HCT116 (cell line): ENCODE data around the gene CHRNE.
A peak's percentile ranks its signal among the peaks of the same experiment; 100 is the strongest.

Source experiments
- CEBPB ChIP-seq: IDR thresholded peaks from 2 replicates; pipeline ENCODE4 v1.6.1; 2012; ENCODE audit warnings: low read depth
- CTCF ChIP-seq, 3 experiments: fragments of 200-600 bp in 1 of 3; sonication (generic) in 1 of 3; IDR thresholded peaks in 2 of 3; conservative IDR thresholded peaks in 1 of 3; 2 replicates each; pipeline ENCODE4 v1.5.1; 2012 to 2017; ENCODE audit warnings: low read depth in 2 of 3, low read length in 2 of 3, antibody characterized with exemption in 1 of 3, borderline replicate concordance in 1 of 3, control low read depth in 1 of 3, mild to moderate bottlenecking in 1 of 3, mixed read lengths in 1 of 3, mixed run types in 1 of 3, moderate library complexity in 1 of 3; ENCODE audit not compliant: insufficient read depth in 1 of 3
- EGR1 ChIP-seq: IDR thresholded peaks from 2 replicates; pipeline ENCODE4 v1.6.1; 2012; ENCODE audit warnings: low read depth
- EZH2 ChIP-seq: fragments of 200-600 bp; sonication (generic); IDR thresholded peaks from 2 replicates; pipeline ENCODE4 v1.6.1; 2017; ENCODE audit warnings: antibody characterized with exemption, mixed run types
- EZH2phosphoT487 ChIP-seq: fragments of 200-600 bp; IDR thresholded peaks from 2 replicates; pipeline ENCODE4 v1.6.1; 2018; ENCODE audit warnings: antibody characterized with exemption, borderline replicate concordance
- FOSL1 ChIP-seq: IDR thresholded peaks from 2 replicates; pipeline ENCODE4 v1.6.1; 2012; ENCODE audit warnings: low read depth
- MAX ChIP-seq: IDR thresholded peaks from 2 replicates; pipeline ENCODE4 v1.6.1; 2012
- POLR2A ChIP-seq: IDR thresholded peaks from 2 replicates; pipeline ENCODE4 v1.7.0; 2011; ENCODE audit warnings: borderline replicate concordance; ENCODE audit not compliant: insufficient read depth, insufficient read length; ENCODE audit errors: extremely low read depth
- POLR2AphosphoS5 ChIP-seq: IDR thresholded peaks from 2 replicates; pipeline ENCODE4 v1.6.1; 2011; ENCODE audit warnings: mild to moderate bottlenecking, low read depth, low read length, moderate library complexity
- RAD21 ChIP-seq: IDR thresholded peaks from 2 replicates; pipeline ENCODE4 v1.6.1; 2012; ENCODE audit warnings: low read depth, mild to moderate bottlenecking
- SIN3A ChIP-seq: IDR thresholded peaks from 2 replicates; pipeline ENCODE4 v1.6.1; 2012; ENCODE audit warnings: low read depth
- SP1 ChIP-seq: IDR thresholded peaks from 2 replicates; pipeline ENCODE4 v1.6.1; 2012; ENCODE audit warnings: low read depth
- ZNF274 ChIP-seq: fragments of 200-500 bp; sonication (Bioruptor generic); IDR thresholded peaks from 2 replicates; pipeline ENCODE4 v1.6.1; 2014; ENCODE audit warnings: mild to moderate bottlenecking, low read depth, low read length, inconsistent platforms

GRCh38 chr17:4945176-4945943 is 42.5 kb upstream of the CHRNE start:
- TF ChIP-seq CTCF (IDR thresholded peaks at IDR 0.05 in 2 of 3, conservative IDR thresholded peaks at IDR 0.05 in 1 of 3; ENCODE audit: borderline replicate concordance in 1 of 3, insufficient read depth in 1 of 3, low read depth in 2 of 3, low read length in 2 of 3) (no peak), RAD21 (no peak), POLR2A (peak; percentile 49), MAX (peak; percentile 47; the same call in 1 of the 2 replicates), CEBPB (no peak), POLR2AphosphoS5 (peak; percentile 63; the same call in 1 of the 2 replicates), SP1 (peak; percentile 78), SIN3A (peak; percentile 68), EZH2phosphoT487 (no peak), ZNF274 (no peak), EZH2 (no peak), FOSL1 (peak; percentile 94), EGR1 (no peak)
